Amniotic epithelial cell (primary cell): Measurements from ENCODE around the gene CAPN2.

Source experiments
- DNase-seq: peaks from one replicate; pipeline ENCODE4 v3.0.0-alpha.2; 2010; ENCODE audit warnings: low read depth

Gene CAPN2

DNA sequence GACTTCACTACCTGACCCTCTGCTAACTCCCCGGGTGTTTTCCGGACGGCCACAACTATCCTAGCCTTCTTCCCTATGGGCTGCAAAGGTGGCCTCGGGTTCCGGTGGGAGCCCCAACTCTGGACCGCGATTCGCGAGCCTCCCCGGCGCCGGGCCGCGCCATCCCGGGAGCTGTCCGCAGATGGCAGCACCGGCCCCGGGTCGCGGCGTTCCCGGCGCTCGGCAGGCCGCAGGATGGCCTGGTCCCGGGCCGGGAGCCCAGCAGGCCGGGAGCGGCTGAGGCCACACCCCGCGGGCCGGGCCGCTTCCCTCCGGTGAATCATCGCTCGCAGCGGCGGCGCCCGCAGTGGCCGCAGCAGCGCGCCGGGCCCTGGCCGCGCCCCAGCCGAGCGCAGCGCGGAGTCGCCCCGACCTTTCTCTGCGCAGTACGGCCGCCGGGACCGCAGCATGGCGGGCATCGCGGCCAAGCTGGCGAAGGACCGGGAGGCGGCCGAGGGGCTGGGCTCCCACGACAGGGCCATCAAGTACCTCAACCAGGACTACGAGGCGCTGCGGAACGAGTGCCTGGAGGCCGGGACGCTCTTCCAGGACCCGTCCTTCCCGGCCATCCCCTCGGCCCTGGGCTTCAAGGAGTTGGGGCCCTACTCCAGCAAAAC lies at the start of gene CAPN2:
Gene CAPN2 (plus strand): TSS at position 346 of the 656 bp plus-strand sequence. CDS start 102 bp downstream, at position 448.
- peak; percentile 82 for DNase-seq

DNA sequence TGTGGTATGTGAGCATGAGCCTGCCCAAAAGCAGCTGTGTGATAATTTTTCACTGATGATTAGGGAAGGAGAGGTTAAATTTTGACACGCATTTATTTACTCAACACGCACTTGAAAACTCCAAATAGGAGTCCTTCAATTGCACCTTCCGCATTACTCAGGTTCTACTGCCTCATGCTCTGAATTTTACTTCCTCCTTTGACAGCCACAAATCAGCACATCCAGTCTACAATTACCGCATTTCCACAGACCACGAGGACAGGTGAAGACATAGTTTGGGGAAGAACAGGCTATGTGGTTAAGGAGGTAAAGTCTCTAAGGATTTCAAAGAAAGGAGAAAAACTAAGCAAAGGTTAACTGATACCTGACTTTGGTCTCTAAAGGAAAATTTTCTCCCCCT lies 49.4 kb upstream of the CAPN2 start:
- no peak for DNase-seq

DNA sequence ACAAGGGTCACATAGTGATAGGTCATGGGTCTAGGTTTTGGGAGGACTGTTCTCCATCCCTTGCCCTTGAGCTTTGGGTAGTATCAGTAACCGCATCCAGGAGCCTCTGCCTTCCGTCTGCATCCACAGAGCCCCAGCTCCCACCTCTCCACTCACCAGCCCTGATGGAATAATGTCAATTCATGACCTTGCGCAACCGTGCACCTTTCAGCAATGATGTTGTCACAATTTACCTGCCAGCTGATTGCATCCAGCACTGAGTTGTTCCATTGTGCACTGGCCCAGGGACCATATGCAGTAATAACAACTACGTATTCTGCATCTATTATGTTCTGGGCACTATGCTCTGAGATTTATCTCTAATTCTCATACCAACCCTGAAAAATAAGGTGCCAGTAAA lies 48.2 kb upstream of the CAPN2 start:
- no peak for DNase-seq

DNA sequence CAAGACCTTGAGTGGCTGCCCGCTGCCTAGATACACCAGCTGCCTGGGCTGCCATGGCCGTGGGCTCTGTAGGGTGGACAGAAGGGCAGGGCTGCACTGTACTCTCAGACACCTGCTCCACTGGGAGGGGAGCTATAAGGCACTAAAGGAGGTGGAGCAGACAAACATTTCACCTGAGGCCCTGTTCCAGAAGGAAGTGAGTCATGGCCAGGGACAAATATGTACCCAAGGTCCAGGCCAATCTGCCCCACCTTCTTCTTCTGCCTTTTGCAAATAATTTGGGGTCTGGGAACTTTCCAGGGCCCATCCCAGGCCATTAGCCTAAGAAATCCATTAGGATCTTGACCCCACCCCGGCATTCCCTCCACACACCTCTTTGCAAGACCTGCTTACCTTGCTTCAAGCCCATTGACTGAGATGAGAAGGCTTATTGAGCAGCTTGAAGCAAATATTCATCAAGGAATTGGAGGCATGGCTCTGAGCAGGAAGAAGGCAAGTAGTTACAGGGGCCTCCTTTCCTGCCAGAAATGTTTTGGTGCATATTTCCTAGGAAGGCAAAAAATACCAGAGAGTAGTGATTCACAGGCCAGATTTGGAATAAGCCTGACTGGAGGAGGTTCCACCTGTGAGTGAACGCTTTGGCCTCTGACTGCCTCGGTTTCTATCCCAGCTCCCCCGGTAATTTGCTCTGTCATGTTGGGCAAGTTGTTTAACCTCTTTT lies 46.6 kb upstream of the CAPN2 start, which contains the start of gene CAPN8:
Gene CAPN8 (minus strand): TSS at position 110 of the 721 bp plus-strand sequence. CDS start 55 bp downstream, at position 55.
- DNase-seq: no peak

DNA sequence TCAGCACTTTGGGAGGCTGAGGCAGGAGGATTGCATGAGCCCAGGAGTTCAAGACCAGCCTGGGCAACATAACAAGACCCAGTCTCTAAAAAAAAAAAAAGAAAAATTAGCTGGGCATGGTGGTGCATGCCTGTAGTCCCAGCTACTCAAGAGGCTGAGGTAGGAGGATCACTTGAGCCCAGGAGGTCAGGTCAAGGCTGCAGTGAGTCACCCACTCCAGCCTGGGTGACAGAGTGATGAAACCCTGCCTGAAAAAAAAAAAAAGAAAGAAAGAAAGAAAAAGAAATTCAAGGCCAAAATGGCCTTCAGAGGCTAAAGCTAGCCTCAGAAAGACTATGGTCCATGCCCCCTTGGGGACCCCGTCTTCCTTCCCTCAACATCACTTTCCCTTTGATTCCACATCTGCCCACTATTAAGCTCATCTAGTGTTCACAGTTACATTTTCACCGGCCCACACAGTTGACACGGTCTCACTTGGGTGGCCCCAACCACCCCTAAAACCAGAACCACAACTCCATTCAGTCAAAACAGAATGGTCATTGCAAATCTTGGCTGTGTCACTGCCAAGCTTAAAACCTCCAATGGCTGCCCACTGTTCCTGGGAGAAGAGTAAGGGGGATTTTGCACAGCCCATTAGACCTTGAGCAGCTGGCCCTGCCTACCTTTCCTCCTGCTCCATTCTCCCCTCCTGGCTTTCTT lies 44.7 kb upstream of the CAPN2 start:
- peak; percentile 11 for DNase-seq

DNA sequence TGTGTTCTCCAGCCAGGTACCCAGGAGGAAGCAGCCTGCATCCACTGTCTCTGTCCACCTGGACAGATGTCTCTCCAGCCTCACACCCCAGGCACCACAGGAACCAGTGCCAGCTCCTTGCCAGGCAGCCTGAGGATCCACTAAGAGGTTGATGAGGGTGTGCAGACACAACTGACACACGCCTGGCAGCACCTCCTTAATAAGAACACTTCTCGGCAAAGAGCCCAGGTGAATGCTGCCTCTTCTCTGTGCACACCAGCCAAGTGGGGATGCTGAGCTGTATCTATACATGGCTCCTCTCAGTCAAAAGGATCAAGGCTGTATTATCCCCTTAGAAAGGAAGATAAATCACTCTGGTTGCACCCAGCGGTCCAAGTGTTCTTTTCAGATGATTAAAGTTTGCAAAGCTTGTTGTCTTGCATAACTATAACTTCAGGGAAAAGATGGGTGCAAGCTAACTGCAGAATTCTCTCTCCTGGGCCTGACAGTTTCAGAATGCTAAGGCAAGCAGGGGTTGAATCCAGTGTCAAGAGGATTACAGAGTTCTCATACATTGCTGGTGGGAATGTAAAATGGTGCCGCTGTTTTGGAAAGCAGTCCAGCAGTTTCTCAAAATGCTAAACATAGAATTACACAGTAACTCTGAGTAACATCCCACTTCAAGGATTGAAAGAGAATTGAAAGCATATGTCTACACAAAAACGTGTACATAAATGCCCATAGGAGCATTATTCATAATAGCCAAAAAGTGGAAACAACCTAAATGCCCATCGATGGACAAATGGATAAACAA lies 43.1 kb upstream of the CAPN2 start:
- no peak for DNase-seq

DNA sequence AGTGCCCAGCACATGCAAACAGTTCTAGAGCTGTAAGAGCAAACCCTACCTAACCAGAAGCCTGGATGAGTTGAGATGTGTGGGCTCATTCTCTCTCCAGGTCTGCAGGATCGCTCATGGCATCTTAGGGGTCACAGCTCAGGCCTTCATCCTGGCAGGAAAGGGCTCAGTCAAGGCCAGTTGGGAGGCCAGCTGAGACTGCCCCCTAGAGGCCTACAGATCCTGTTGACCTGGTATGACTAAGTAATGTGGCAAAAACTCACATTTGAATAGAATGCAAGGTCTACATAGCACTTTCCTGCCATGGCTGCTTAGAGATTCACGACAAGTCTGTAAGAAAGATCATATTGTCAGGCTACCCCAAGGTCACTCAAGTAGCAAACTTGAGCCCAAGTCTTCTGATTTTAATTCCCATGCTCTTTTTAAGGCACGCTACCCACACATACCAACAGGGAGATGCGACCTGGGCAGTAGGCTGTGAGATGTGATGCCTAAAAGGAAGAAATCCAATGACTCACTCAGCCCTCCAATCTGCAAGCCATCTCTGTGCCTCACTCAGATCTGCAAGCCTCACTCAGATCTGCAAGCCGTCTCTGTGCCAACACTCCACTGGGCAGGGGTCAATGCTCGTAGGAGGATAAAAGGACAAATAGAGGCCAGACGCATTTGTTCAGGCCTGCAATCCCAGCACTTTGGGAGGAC lies 41.7 kb upstream of the CAPN2 start:
- DNase-seq: peak; percentile 35

DNA sequence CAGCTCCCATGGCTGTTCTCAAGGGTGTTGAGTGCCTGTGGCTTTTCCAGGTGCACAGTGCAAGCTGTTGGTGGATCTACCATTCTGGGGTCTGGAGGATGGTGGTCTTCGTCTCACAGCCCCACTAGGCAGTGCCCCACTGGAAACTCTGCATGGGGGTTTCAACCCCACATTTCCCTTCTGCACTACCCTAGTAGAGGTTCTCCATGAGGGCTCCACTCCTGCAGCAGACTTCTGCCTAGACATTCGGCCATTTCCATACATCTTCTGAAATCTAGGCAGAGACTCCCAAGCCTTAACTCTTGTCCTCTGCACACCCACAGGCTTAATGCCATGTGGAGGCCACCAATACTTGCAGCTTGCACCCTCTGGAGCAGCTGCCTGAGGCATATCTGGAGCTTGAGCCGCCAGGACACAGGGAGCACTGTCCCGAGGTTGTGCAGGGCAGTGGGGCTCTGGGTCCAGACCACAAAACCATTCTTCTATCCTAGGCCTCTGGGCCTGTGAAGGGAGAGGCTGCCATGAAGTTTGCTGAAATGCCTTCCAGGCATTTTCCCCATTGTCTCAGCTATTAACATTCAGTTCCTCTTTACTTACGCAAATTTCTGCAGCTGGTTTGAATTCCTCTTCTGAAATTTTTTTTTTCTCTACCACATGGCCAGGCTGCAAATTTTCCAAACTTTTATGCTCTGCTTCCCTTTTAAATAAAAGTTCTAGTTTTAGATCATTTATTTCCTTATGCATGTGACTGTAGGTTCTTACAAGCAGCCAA lies 38.0 kb upstream of the CAPN2 start:
- DNase-seq: no peak

DNA sequence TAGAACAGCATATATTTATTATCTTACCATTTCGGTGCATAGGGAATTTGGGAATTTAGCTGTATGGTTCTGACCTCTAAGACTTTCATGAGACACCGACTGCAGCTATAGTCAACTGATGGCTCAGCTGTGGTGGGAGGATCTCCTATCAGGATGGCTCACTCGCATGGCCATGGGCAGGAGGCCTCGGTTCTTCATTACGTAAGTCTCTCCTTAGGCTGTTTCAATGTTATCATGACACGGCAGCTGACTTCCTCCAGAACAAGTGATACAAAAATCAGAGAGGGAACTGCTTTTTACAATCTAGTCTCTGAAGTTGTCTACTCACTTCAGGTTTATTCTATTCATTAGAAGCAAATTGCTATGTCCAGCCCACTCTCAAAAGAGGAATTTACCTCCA lies 33.5 kb upstream of the CAPN2 start:
- DNase-seq: peak; percentile 18

DNA sequence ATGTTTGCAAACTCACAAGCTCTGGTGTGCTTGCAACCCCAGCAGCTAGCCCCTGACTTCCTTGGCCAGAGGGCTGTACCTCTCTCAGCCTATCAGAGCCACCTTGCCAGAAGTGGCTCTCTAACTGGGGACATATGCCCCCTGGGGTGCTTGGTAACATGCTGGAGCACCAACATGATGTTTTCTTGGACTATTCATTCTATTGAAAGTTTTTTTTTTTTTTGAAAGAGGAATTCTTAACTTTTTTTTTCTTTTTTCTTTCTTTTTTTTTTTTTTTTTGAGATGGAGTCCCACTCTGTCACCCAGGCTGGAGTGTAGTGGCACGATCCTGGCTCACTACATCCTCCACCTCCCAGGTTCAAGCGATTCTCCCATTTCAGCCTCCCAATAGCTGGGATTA lies 32.2 kb upstream of the CAPN2 start:
- DNase-seq: no peak

DNA sequence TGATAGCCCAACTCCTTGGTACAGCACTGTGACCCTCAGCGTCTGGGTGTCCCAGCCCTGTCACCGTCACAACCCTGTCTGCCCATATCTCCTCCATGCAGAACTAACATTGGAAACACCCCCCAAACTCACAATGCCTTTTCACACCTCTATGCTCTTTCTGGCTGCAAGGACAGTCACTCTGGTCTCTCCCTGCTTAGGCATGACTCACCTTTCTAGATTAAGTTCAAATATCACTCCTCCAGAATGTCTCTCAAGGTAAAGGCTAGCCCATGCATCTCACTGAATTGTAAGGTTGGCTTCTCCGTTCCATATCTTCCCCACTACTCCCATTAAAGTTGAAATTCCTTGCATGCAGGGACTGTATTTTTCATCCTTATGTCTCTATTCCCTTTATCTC lies 29.8 kb upstream of the CAPN2 start:
- no peak for DNase-seq

DNA sequence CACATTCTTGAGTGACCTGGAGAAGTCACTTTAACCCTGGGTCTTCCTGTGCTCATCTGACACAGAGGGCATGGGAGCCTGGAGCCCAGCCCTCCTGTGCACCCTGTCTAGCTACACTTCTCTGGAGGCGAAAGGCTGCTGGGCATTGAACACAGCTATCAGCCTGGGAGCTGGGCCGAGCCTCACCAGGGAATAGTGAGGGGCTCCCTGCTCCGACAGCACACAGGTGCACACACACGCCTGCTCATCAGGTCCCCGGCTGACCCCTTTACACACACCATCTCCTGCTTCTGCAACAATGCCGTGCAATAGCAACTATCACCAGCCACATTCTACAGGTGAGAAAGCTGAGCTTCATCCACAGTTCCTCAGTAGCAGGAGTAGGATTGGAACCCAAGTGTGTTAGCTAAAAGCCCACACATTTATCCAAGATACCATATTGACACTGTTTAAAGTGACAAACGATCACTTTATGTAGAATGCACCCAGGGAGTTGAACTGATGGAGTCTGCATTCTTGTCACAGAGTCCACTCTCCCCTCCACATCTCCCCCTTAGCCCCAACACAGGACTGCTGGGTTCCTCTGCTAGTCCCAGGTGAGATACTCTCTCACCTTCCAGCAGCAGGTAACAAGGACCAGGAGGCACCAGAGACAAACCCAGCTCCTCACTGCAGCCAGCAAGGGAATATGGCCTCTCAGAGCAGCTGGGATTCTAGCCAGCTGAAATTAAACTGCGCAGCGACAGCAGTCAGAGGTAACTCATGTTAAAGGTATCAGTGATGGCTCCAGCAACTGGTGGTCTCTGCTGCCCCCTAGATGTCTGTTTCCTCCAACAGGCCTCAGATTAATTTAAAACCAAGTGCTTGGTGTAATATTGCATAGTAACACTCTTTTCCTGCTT lies 28.5 kb upstream of the CAPN2 start:
- DNase-seq: no peak

DNA sequence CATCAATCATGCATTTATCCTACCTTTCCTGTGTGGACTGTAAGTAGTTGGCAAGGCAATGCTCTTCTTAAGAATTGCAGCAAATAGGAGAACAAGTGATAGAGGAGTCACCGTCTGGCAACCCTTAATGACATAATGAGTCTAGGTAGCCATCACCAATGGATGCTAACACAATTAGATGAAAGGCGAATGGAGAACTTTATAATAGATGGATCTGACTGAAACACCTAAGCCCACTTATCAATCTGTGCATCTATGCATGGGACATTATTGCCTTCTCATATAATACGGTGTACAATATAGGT lies 27.9 kb upstream of the CAPN2 start:
- no peak for DNase-seq

DNA sequence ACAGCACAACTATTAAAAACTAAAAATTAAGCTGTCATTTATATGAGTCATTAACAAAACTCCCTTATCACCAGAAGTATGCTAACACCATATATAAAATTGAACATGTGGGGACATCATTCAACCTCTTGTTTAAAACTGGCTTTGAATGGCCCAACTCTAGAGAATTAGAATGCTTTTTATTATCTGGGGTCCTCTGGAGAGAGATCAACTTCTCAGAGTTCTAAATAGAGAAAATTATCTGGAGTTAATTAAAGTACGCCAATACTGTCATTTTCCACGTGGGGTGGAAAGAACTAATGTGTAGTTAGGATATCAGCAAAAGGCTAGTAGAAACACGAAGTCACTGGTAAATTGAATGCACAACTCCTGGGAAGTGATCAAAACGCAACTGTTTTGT lies 21.2 kb upstream of the CAPN2 start:
- DNase-seq: no peak

DNA sequence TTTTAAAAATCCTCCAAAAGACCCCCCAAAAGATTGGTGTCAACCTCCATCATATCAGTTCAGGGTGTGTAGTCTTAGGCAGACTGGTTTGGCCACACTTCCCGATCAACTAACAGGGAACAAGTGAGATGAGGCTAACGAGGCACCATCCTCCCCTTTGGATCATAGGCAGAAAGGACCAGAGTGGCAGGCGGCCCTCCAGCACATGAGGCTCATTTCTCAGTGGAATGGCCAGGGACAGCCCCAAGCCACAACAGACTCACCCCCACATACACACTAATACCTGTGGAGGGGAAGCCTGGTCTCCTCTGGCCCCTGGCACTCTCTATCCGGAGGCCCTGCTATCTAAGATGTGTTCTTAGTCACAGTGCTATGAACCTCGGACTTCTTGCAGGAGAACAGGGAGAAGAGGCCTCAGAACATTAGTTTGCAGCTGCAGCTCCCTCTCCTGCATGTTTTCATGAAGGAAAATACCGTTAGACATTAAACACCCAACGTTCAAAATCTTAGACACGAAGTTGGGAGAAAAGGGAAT lies 17.3 kb upstream of the CAPN2 start:
- DNase-seq: no peak

DNA sequence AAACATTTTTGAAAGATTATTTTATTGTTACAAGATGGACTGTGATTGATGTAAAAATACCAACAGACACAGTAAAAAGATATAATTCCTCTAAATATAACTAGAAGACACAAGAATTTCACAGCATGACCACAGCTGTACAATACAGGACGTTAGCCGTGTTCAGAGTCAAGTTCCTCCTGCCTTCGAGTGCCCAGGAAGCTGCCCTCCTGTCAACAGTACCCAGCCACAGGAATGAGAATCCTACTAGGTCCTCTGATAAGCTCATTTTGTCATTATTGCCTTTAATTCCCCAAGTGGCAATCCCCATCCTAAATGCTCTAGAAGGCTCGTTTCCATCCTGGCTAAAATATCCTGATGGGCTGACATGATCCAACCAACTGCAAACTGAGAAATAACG lies 16.4 kb upstream of the CAPN2 start:
- no peak for DNase-seq

DNA sequence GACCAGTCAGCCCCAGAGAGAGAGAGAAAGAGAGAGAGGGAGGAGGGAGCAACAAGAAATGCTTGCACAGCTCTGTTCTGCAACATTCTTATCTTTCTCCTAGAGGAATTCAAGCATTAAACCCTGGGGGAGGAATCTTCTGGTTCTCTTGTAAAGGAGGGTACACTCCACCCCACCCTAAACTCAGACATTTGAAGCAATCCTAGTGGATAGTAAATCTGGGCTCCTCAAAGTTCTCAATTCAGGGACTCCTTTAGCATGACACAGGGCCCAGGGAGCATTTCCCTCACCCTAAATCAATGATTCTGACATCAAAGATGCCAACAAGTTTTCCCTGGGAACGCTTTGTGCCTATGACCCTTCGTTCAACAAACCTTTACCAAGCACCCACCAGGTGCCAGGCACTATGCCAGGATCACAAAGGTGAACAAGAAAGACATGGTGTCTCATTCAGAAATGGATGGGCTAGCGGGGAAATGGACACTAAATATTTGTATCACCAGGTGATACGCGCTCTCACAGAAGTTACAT lies 11.9 kb upstream of the CAPN2 start:
- peak; percentile 81 for DNase-seq

DNA sequence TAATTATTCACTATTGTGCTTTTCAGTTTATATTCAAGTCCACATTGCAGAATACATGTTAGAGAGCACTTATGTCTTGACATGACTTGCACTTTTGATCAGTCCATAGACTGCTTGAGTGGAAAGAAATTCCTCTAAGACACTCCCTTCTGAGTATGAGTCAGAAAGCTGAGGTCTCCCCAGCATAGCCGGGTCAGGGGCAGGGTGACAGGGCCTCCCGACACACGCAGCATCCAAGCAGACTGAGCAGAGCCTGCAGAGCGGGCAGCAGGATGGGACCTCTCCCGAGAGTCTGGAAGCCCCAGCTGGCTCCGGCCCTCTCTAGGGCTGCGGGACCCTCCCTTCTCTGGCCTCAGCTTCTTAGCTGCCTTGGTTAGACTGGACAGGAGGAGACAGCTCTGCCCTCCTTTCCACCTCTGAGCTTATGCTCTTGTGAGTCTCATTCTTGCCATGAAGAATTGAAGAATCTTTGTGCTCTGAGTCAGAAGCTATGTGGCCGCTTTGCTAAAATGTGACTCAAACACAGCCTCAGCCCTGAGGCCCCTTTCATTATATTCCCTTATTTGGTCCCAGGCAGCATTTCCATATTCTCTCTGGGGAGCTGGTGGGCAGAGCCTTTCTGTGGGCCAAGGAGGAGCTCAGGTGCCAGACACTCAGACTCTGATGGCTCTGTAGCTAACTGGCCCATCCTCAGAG lies 11.2 kb upstream of the CAPN2 start:
- DNase-seq: peak; percentile 97
